Choroid plexus epithelial cell (primary cell): Measurements from ENCODE around the gene DPF3.

Experiments
- DNase-seq: peaks from one replicate; pipeline ENCODE4 v3.0.0-alpha.2; 2010; ENCODE audit warnings: low read depth
- H3K4me3 ChIP-seq: 2 replicates; pipeline ENCODE4 v1.5.1; 2011; ENCODE audit warnings: low read depth, mild to moderate bottlenecking, control low read depth, low read length, moderate library complexity
- CTCF ChIP-seq: conservative IDR thresholded peaks from 2 replicates; pipeline ENCODE4 v1.5.1; 2011; ENCODE audit warnings: low read depth, mild to moderate bottlenecking, control low read depth, inconsistent platforms, low read length, moderate library complexity

Gene DPF3

DNA sequence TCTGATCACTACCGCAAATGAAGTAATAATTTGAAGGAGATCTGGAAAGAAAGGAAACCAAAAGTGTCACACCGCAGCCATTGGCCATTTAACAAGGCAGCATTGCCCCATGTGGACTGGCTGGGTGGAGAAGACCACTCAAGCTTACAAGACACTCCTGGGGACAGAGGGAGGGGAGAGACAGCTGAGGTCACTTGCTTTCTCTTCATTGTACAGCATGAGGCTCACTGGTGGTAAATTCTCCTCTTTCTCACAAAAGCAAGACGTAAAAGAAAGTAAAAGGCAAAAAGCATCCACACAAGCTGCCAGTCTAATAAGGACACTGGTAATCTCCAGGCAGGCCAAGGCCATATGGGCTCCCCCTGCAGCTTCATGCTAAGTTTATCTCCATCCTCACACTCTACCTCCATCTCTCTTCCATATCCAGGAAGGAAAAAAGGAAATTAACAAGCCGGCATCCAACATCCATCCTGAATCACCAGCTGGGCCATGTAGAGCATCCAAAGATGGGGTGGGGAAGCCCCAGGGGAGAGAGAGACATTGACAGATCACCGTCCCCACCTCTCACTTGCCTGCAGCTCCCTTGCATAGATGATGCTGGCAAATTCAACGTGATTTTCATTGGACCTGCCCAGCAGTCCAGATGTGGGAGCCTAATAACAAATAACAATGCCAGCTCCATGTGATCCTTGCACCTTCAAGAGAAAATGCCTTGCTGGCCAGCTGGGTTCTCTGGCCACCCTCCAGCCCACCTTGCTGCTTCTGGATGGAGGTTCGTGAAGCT is 100.6 kb downstream of the DPF3 start:
- TF ChIP-seq CTCF: no peak
- no peak for DNase-seq
- no peak overlapping the region for H3K4me3 ChIP-seq

DNA sequence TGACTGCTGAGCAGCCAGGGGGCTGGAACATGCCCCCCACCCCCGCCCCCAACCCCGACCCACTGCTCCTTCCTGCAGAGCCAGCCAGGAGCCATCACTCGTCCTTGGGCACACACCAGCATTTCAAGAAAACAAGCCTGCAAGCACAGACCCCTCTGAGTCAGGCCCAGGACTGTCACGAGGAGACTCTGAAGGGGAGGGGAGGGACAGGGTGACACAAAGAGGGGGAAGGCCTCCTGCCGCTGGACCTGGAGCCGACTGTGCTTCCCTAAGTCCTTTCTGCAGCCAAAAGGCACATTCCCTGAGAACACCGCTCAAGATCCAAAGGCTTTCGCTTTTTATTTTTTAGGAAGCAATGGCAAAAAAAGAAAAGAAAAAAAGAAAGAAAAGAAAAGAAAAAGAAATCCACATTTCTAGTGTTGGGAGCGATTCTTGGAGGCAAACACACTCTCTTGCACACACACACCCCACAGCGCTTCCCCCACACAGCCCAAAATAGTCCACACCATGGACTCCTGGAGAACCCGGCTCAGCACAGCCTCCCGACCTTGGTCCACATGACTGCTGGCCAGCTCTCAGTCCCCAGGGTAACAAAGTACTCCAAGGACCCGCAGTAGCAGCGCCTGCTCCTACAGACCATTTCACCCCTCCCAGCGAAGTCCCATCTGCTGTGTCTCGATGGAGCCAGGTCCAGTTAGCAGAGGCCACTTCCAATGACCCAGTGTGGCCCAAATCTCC is 101.7 kb downstream of the DPF3 start:
- DNase-seq: peak; percentile 19
- no peak for TF ChIP-seq CTCF
- H3K4me3 ChIP-seq: no peak overlapping the region

GRCh38 chr14:72790887-72791566 is 102.9 kb downstream of the DPF3 start:
- no peak overlapping the region for H3K4me3 ChIP-seq
- no peak for TF ChIP-seq CTCF
- DNase-seq: no peak

DNA sequence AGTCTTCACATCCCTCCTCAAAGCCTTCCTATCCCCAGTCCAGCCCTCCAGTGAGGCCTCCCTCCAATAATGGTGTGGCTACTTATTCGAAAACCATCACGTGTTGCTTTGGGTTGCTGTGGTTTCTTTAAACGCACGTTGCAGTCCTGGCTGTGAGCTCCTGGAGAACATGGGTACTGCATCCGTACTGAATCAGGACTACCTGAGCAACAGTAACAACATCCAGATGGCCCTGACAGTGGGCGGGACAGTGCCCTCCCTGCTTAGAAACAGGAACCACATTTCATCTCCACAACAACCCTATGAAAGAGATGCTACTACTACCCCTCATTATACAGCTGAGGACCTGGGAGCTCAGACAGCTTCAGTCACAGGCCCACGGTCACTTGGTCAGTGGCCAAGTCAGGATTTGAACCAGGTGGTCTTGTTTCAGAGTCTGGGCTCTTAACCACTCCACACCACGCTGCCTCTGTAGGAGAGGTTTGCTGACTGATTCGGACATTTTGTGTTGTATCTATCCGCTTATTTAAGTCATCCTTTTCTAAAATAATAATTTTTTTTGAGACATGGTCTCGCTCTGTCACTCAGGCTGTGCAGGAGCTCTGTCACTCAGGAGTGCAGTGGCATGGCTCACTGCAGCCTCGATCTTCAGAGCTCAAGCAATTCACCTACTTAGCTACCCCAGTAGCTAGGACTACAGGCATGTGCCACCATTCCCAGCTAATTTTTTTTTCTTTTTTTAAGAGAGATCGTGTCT is 104.8 kb downstream of the DPF3 start:
- TF ChIP-seq CTCF: no peak
- DNase-seq: no peak
- H3K4me3 ChIP-seq: no peak overlapping the region

GRCh38 chr14:72788255-72788654 is 105.6 kb downstream of the DPF3 start:
- no peak for DNase-seq
- no peak overlapping the region for H3K4me3 ChIP-seq
- no peak for TF ChIP-seq CTCF

GRCh38 chr14:72787841-72788240 is 106.1 kb downstream of the DPF3 start:
- DNase-seq: no peak
- H3K4me3 ChIP-seq: no peak overlapping the region
- TF ChIP-seq CTCF: no peak
